ENCODE results near the gene GABBR2.

Gene GABBR2

GRCh38 chr9:98568909-98569469 lies 139.7 kb downstream of the GABBR2 start:
- H3K4me3 ChIP-seq (replicated peaks; ENCODE audit: low read depth, low read length): no peak overlapping the region
- no peak for DNase-seq (ENCODE audit: low read depth)
- TF ChIP-seq, protein P1, sequence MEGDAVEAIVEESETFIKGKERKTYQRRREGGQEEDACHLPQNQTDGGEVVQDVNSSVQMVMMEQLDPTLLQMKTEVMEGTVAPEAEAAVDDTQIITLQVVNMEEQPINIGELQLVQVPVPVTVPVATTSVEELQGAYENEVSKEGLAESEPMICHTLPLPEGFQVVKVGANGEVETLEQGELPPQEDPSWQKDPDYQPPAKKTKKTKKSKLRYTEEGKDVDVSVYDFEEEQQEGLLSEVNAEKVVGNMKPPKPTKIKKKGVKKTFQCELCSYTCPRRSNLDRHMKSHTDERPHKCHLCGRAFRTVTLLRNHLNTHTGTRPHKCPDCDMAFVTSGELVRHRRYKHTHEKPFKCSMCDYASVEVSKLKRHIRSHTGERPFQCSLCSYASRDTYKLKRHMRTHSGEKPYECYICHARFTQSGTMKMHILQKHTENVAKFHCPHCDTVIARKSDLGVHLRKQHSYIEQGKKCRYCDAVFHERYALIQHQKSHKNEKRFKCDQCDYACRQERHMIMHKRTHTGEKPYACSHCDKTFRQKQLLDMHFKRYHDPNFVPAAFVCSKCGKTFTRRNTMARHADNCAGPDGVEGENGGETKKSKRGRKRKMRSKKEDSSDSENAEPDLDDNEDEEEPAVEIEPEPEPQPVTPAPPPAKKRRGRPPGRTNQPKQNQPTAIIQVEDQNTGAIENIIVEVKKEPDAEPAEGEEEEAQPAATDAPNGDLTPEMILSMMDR (IDR thresholded peaks at IDR 0.05; ENCODE audit: low read length, missing control alignments): no peak

GRCh38 chr9:98568234-98568908 lies 140.4 kb downstream of the GABBR2 start:
- TF ChIP-seq, protein P1 (IDR thresholded peaks at IDR 0.05; ENCODE audit: low read length, missing control alignments): no peak
- no peak for DNase-seq (ENCODE audit: low read depth)
- no peak overlapping the region for H3K4me3 ChIP-seq (replicated peaks; ENCODE audit: low read depth, low read length)

- no peak overlapping the region for H3K4me3 ChIP-seq (replicated peaks; ENCODE audit: low read depth, low read length)
- DNase-seq (ENCODE audit: low read depth): no peak
- TF ChIP-seq, protein P1 (IDR thresholded peaks at IDR 0.05; ENCODE audit: low read length, missing control alignments): no peak
These were observed 141.0 kb downstream of the GABBR2 start for GRCh38 chr9:98567540-98568233.

GRCh38 chr9:98565152-98566135 lies 143.3 kb downstream of the GABBR2 start:
- TF ChIP-seq, protein P1 (IDR thresholded peaks at IDR 0.05; ENCODE audit: low read length, missing control alignments): no peak
- no peak for DNase-seq (ENCODE audit: low read depth)
- no peak overlapping the region for H3K4me3 ChIP-seq (replicated peaks; ENCODE audit: low read depth, low read length)

GRCh38 chr9:98564714-98565113 lies 144.0 kb downstream of the GABBR2 start:
- TF ChIP-seq, protein P1 (IDR thresholded peaks at IDR 0.05; ENCODE audit: low read length, missing control alignments): no peak
- DNase-seq (ENCODE audit: low read depth): no peak
- no peak overlapping the region for H3K4me3 ChIP-seq (replicated peaks; ENCODE audit: low read depth, low read length)

- H3K4me3 ChIP-seq (replicated peaks; ENCODE audit: low read depth, low read length): no peak overlapping the region
- no peak for DNase-seq (ENCODE audit: low read depth)
- TF ChIP-seq, protein P1 (IDR thresholded peaks at IDR 0.05; ENCODE audit: low read length, missing control alignments): no peak
These were observed 144.7 kb downstream of the GABBR2 start for GRCh38 chr9:98563988-98564387.

All from fibroblast of pulmonary artery (primary cell).